Sigmoid colon (tissue), 4 donors: ENCODE measurements around the gene ANXA9.

Experiments
- POLR2A ChIP-seq, 2 donors: fragments of 450-650 bp; IDR thresholded peaks; one replicate each; pipeline ENCODE4 v1.6.1; 2016; ENCODE audit warnings: antibody characterized with exemption in 2 of 2, mild to moderate bottlenecking in 2 of 2, moderate library complexity in 2 of 2
- POLR2AphosphoS5 ChIP-seq, 4 donors: sonication (generic); formaldehyde crosslinking; IDR thresholded peaks; one replicate each; pipeline ENCODE4 v1.6.1; 2017; ENCODE audit warnings: antibody characterized with exemption in 4 of 4
- TF ChIP-seq, protein P1 (sequence below), 4 experiments: fragments of 450-650 bp in 3 of 4; fragments of 200-600 bp in 1 of 4; IDR thresholded peaks; one replicate each; pipeline ENCODE4 v1.5.1; 2016 to 2019; ENCODE audit warnings: antibody characterized with exemption in 4 of 4, mild to moderate bottlenecking in 3 of 4, moderate library complexity in 2 of 4

DNA sequence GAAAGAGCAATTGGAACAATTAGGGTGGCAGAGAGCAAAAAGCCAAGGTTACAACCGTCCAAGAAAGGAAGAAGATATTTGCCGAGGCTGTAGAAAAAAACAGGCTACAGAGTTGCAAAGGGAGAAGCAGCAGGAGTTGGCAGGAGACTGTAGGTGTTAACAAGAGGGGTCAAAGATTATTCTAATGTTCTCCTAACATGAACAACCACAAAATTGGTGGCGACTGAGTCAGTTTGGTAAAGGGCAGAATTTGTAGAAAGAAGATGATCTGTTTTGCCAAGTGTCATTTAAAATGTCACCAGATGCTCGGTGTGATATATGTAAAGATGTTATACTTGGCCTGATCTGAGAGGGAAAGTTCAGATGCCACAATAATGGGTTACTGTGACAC lies 25.8 kb downstream of the ANXA9 start:
- TF ChIP-seq POLR2A (IDR thresholded peaks at IDR 0.05): no peak
- TF ChIP-seq, protein P1, sequence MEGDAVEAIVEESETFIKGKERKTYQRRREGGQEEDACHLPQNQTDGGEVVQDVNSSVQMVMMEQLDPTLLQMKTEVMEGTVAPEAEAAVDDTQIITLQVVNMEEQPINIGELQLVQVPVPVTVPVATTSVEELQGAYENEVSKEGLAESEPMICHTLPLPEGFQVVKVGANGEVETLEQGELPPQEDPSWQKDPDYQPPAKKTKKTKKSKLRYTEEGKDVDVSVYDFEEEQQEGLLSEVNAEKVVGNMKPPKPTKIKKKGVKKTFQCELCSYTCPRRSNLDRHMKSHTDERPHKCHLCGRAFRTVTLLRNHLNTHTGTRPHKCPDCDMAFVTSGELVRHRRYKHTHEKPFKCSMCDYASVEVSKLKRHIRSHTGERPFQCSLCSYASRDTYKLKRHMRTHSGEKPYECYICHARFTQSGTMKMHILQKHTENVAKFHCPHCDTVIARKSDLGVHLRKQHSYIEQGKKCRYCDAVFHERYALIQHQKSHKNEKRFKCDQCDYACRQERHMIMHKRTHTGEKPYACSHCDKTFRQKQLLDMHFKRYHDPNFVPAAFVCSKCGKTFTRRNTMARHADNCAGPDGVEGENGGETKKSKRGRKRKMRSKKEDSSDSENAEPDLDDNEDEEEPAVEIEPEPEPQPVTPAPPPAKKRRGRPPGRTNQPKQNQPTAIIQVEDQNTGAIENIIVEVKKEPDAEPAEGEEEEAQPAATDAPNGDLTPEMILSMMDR (IDR thresholded peaks at IDR 0.05): no peak
- no peak for TF ChIP-seq POLR2AphosphoS5 (IDR thresholded peaks at IDR 0.05)
